OCI-LY3 (cell line): ENCODE data around the gene FBXO42.
"Not testable (repeated sequence)": the region's sequence is repeated elsewhere in the genome, so short reads cannot be mapped to it uniquely, and the experiment has no call there.

Experiments
- CTCF ChIP-seq: fragments of 200-600, 300-600 bp; sonication (generic); IDR thresholded peaks from 2 replicates; pipeline ENCODE4 v1.5.1; 2014; ENCODE audit warnings: antibody characterized with exemption, low read length, low read depth
- EZH2phosphoT487 ChIP-seq: fragments of 200-600 bp; shearing (Covaris generic); IDR thresholded peaks from 2 replicates; pipeline ENCODE4 v1.6.1; 2018; ENCODE audit warnings: antibody characterized with exemption, mixed run types, low read depth

- not testable (repeated sequence) for TF ChIP-seq CTCF, EZH2phosphoT487
Observed at GRCh38 chr1:16222716-16223115, 129.6 kb downstream of the FBXO42 start.
